Tracheal epithelial cell (primary cell): ENCODE measurements around the gene GCNT2. TPM values are rescaled to one million over a fixed set of nuclear protein-coding genes. Genes with fewer than 3 reads are reported as not detected.

Experiments
- total RNA-seq: library from RNA; depleted of rRNA; stranded (reverse); fragments of >200 nt; gene quantifications from 2 replicates; pipeline ENCODE4 v1.2.1, GENCODE V29; 2014

The GCNT2 gene
- 8.1 and 8.4 TPM in 2 replicates for total RNA-seq

GRCh38 chr6:10521104-10521808 lies at the start of gene GCNT2:
TSS of gene GCNT2 (plus strand) at chr6:10521351. CDS start at chr6:10528912, 7,561 bp downstream.

Other genes with a start within 250 kb of the GCNT2 start
- gene TFAP2A, start 106.3 kb upstream of the GCNT2 start, total RNA-seq, result 7.7 and 11.9 TPM in 2 replicates
- 0.96 and 1.3 TPM in 2 replicates for gene C6orf52, start 173.3 kb downstream of the GCNT2 start, total RNA-seq
- gene PAK1IP1, start 173.6 kb downstream of the GCNT2 start, total RNA-seq, result 23.1 and 28.6 TPM in 2 replicates
- 143 and 165 TPM in 2 replicates for gene TMEM14C, start 201.7 kb downstream of the GCNT2 start, total RNA-seq
- 67.6 and 84.8 TPM in 2 replicates for gene TMEM14B, start 226.5 kb downstream of the GCNT2 start, total RNA-seq